BLaER1 (cell line): ENCODE measurements around the gene SCAMP2.

Experiments used
- H3K27ac ChIP-seq: shearing (Covaris generic); formaldehyde crosslinking; 2 replicates; pipeline ENCODE4 v1.8.1; 2022
- H3K27me3 ChIP-seq: shearing (Covaris generic); formaldehyde crosslinking; 2 replicates; pipeline ENCODE4 v1.8.1; 2022
- H3K36me3 ChIP-seq: shearing (Covaris generic); formaldehyde crosslinking; 2 replicates; pipeline ENCODE4 v1.8.1; 2022
- H3K4me1 ChIP-seq: shearing (Covaris generic); formaldehyde crosslinking; 2 replicates; pipeline ENCODE4 v1.8.1; 2022
- H3K4me2 ChIP-seq: shearing (Covaris generic); formaldehyde crosslinking; 2 replicates; pipeline ENCODE4 v1.8.1; 2022
- H3K4me3 ChIP-seq: shearing (Covaris generic); formaldehyde crosslinking; 2 replicates; pipeline ENCODE4 v1.8.1; 2022
- H3K9ac ChIP-seq: shearing (Covaris generic); formaldehyde crosslinking; 2 replicates; pipeline ENCODE4 v1.8.1; 2022
- H3K9me3 ChIP-seq: shearing (Covaris generic); formaldehyde crosslinking; 2 replicates; pipeline ENCODE4 v1.8.1; 2022
- H4K20me1 ChIP-seq: shearing (Covaris generic); formaldehyde crosslinking; 2 replicates; pipeline ENCODE4 v1.8.1; 2022
- Cebpa-rat ChIP-seq: shearing (Covaris generic); IDR thresholded peaks from 2 replicates; pipeline ENCODE4 v1.8.1; 2022

Gene SCAMP2

DNA sequence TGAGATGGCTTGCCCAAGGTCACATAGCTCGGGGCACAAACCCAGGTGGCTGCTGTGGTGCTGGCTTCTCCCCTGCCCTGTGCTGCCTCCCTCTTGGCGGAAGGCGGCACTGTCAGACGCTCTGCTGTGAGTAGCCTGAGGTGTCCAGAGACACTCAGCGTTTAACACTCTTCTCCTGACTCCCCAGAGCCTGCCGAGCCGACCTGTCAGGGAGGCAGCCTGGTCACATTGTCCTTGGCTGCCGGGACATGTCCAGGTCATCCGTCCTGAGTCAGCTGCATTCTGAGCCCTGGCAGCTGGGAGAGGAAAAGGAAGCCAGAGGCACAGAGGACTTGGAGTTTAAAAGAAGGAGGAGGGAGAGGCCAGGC, 55.8 kb downstream of the SCAMP2 start:
- H3K9me3 ChIP-seq, result no peaks in the 10 kb centered on the region
- H3K4me1 ChIP-seq, result peaks cover 37% of the 10 kb centered on the region
- H3K36me3 ChIP-seq, result no peaks in the 10 kb centered on the region
- H3K4me2 ChIP-seq, result no peak overlapping the region
- no peaks in the 10 kb centered on the region for H3K27me3 ChIP-seq
- H3K27ac ChIP-seq, result no peak overlapping the region
- no peak overlapping the region for H3K4me3 ChIP-seq
- TF ChIP-seq Cebpa-rat, result no peak
- H3K9ac ChIP-seq, result no peak overlapping the region
- H4K20me1 ChIP-seq, result no peaks in the 10 kb centered on the region

DNA sequence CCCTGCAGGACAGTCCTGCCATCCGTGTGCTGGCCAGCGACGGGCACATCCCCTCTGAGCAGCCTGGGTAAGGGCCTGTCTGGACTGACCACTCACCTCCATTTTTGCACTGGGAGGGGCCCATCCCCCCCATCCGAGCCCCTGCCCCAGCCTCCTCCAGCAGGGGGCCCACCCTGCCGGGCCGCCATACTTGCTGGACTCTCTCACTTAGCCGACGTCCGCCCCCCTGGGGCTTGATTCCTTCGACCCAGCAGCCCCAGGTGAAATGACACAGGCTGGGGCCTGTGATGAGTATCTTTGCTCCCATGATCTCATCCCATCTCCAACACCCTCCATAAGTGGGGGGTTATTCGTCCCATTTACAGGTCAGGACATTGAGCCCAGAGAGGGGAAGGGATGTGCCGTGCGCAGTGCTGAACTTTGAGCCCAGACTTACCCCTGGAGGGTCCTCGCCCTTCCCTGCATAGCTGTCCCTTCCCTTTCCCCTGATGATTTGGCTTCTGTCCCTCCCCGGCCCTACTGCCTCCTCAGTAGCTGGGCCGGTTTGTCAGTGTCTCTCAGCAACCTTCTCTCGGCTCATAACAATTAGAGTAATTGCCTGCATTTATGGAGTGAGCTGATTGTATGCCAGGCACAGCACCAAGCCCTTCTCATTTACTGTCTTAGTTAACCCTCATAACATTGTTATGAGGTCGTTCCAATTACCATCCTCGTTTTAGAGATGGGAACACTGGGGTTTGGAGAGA, 56.4 kb downstream of the SCAMP2 start:
- peaks cover 33% of the 10 kb centered on the region for H3K4me1 ChIP-seq
- H3K36me3 ChIP-seq, result no peaks in the 10 kb centered on the region
- no peak overlapping the region for H3K27ac ChIP-seq
- no peak overlapping the region for H3K9ac ChIP-seq
- H3K27me3 ChIP-seq, result no peaks in the 10 kb centered on the region
- TF ChIP-seq Cebpa-rat, result no peak
- no peaks in the 10 kb centered on the region for H3K9me3 ChIP-seq
- no peak overlapping the region for H3K4me2 ChIP-seq
- no peak overlapping the region for H3K4me3 ChIP-seq
- H4K20me1 ChIP-seq, result no peaks in the 10 kb centered on the region

DNA sequence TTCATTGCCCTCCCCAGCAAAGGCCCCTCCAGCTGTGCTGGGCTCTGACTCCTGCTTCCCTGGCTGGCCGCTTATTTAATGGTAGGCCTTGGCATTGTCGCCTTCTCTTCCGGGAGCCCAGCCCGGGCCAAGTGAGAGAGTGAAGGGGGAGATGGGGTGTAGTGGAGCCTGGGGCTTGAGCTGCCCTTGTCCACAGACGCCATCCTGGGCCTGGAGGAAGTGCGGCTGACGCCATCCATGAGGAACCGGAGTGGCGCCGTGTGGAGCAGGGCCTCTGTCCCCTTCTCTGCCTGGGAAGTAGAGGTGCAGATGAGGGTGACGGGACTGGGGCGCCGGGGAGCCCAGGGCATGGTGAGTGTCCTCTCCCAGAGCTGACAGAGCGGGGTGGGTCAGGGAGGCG, 57.2 kb downstream of the SCAMP2 start:
- Histone ChIP-seq H3K9me3 (no peaks in the 10 kb centered on the region), H3K4me1 (peaks cover 24% of the 10 kb centered on the region), H4K20me1 (no peaks in the 10 kb centered on the region), H3K36me3 (no peaks in the 10 kb centered on the region), H3K9ac (no peak overlapping the region), H3K27me3 (no peaks in the 10 kb centered on the region), H3K4me2 (no peak overlapping the region), H3K27ac (no peak overlapping the region), H3K4me3 (no peak overlapping the region)
- TF ChIP-seq Cebpa-rat, result no peak

DNA sequence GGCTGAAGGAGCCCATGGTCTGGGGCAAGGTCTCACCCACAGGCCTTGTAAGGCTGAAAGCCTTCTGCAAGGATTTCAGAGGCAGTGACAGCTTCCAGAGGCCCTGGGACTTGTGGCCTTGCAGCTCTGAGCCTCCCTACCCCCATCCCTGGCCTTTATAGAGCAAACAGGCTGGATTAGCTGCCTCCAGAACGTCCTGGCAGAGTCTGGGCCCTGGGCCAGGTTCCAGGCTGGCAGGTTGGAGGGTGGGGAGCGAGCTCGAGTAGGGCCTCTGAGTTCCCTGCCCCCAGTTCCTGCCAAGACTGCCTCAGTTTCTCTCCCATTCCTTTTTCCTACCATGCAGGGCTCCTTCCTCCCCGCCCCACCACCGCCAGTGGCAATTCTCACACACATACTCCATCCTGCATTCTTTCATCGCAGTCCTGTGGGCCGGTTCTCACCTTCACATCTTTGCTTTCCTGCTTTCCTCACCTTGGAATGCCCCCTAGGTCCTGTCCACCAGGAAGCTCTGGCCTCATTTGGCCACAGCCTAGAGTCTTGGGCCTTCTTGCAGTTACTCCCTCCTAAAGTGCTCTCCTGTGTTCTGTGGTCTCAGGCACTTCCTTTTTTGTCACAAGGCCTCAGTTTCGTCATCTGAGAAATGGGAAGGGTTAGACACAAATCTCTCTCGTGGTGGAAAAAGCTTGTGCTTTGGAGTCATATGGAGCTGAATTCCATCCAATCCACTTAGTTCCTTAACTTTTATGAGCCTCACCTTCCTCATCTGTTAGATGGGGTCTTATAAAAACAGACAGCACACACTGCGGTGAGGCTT, 57.8 kb downstream of the SCAMP2 start:
- no peak overlapping the region for H3K27ac ChIP-seq
- H3K27me3 ChIP-seq, result no peaks in the 10 kb centered on the region
- H3K9ac ChIP-seq, result no peak overlapping the region
- H3K9me3 ChIP-seq, result no peaks in the 10 kb centered on the region
- TF ChIP-seq Cebpa-rat, result no peak
- H3K4me3 ChIP-seq, result no peak overlapping the region
- no peaks in the 10 kb centered on the region for H4K20me1 ChIP-seq
- H3K4me1 ChIP-seq, result peaks cover 18% of the 10 kb centered on the region
- H3K36me3 ChIP-seq, result no peaks in the 10 kb centered on the region
- no peak overlapping the region for H3K4me2 ChIP-seq

DNA sequence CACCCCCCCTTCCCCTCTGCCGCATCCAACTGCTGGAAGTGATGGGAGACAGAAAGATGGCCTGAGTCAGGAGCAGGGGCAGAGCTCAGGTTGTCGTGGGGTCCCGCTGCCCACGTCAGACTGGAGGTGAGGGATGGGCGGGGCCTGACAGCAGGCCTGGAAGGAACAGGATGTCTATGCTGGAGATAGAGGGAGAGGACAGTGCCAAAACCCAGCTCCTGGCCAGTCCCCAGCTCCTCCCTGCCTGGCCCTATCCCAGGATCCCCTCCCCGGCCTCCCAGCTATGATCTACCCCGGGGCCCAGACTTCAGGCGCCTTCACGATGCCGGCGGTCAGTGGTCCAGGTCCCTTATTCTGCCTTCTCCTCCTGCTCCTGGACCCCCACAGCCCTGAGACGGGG, 60.6 kb downstream of the SCAMP2 start, which contains the start of gene LMAN1L:
Gene LMAN1L (plus strand): TSS at position 303 of the 400 bp plus-strand sequence. CDS start 20 bp downstream, at position 323.
- Histone ChIP-seq H4K20me1 (no peaks in the 10 kb centered on the region), H3K4me3 (no peak within 1 kb of the TSS), H3K9me3 (no peaks in the 10 kb centered on the region), H3K4me1 (no peaks in the 10 kb centered on the region), H3K36me3 (no peaks in the 10 kb centered on the region), H3K4me2 (no peak within 1 kb of the TSS), H3K27ac (no peak within 1 kb of the TSS), H3K9ac (no peak within 1 kb of the TSS), H3K27me3 (no peaks in the 10 kb centered on the region)
- TF ChIP-seq Cebpa-rat, result no peak

DNA sequence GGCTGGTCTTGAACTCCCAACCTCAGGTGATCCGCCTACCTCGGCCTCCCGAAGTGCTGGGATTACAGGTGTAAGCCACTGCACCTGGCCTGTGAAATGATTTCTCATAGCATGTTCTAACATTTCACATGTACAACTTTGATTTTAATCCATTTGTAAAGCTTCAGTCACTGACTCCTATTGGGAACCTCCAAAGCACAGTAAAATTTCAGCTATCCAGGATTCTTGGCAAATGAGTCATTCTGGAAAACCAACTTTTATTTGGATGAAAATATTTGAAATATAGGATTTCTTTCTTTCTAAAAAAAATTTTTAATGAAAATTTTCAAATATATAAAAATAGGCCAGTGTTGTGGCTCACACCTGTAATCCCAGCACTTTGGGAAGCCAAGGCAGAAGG, 63.2 kb downstream of the SCAMP2 start:
- H3K9me3 ChIP-seq, result no peaks in the 10 kb centered on the region
- no peak overlapping the region for H3K4me3 ChIP-seq
- peaks cover 5% of the 10 kb centered on the region for H3K36me3 ChIP-seq
- H3K27me3 ChIP-seq, result no peaks in the 10 kb centered on the region
- H3K27ac ChIP-seq, result no peak overlapping the region
- no peaks in the 10 kb centered on the region for H3K4me1 ChIP-seq
- H4K20me1 ChIP-seq, result no peaks in the 10 kb centered on the region
- TF ChIP-seq Cebpa-rat, result no peak
- no peak overlapping the region for H3K4me2 ChIP-seq
- no peak overlapping the region for H3K9ac ChIP-seq

DNA sequence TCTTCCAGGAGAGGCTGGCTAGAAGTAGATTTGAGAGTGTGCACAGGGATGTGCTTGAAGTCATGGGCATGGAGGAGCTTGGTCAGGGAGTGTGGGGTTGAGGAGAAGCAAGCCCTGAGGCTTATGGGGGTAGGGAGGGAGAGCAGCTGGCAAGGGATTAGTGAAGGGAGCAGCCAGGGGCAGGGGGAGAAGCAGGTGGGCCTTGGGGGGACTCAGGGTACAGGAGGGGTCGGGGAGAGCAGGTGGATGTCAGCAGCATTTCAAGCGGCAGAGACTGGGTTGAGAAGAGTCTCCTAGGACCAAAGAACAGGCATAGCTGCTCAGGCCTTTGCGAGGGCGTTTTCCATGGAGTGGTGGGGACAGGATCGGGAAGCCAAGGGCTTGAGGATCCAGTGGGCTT, 63.9 kb downstream of the SCAMP2 start:
- H3K27me3 ChIP-seq, result no peaks in the 10 kb centered on the region
- H3K4me1 ChIP-seq, result no peaks in the 10 kb centered on the region
- H3K4me3 ChIP-seq, result no peak overlapping the region
- peaks cover 12% of the 10 kb centered on the region for H3K36me3 ChIP-seq
- no peaks in the 10 kb centered on the region for H3K9me3 ChIP-seq
- H3K9ac ChIP-seq, result no peak overlapping the region
- H3K27ac ChIP-seq, result no peak overlapping the region
- no peak for TF ChIP-seq Cebpa-rat
- no peaks in the 10 kb centered on the region for H4K20me1 ChIP-seq
- no peak overlapping the region for H3K4me2 ChIP-seq

DNA sequence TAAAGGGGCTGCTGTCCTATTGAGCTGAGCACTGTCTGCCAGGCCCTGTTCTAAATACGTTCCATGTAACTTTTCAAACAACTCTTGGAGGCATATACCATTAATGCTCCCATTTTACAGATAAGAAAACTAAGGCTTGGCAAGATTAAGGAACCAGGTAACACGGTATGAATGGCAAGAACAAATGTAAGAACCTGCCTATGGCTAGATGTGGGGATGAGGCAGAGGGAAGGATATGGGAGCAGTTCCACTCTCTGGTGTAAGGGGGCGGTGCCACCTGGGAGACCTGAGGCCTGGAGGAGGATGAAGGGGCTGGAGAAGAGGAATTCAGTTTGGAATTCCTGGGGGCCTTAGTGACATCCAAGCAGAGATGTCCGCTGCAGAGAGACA, 64.3 kb downstream of the SCAMP2 start:
- no peak overlapping the region for H3K9ac ChIP-seq
- H3K36me3 ChIP-seq, result peaks cover 16% of the 10 kb centered on the region
- no peak overlapping the region for H3K27ac ChIP-seq

DNA sequence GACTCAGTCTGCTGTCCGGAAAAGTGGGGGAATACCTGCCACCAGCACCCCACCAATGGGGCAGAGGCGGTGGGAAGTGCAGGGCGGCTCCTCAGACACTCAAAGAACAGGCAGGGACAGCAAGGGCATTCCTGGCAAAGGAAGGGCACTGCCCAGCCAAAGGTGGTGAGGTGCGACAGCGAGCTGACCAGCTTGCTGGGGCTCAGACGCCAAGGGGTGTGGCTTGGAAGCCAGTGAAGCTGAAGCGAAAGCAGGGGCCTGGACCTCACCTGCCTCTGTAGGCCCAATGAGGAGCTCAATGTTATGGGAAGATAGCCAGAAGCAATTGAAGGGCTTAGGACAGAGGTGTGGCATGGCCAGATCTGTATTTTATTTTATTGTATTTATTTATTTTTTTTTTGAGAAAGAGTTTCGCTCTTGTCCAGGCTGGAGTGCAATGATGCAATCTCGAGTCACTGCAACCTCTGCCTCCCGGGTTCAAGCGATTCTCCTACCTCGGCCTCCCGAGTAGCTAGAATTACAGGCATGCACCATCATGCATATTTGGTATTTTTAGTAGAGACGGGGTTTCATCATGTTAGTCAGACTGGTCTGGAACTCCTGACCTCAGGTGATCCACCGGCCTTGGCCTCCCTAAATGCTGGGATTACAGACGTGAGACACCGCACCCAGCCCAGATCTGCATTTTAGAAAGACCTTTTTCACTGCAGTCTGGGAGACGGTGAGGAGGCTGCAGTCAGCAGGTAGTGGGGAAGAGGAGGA, 64.9 kb downstream of the SCAMP2 start:
- Histone ChIP-seq H3K9ac (no peak overlapping the region), H3K36me3 (peaks cover 22% of the 10 kb centered on the region), H3K27ac (no peak overlapping the region), H3K9me3 (no peaks in the 10 kb centered on the region), H4K20me1 (0 out of 2 replicates have a peak, but pooled peaks cover 9% of the 10 kb centered on the region), H3K27me3 (no peaks in the 10 kb centered on the region), H3K4me1 (no peaks in the 10 kb centered on the region), H3K4me2 (no peak overlapping the region), H3K4me3 (no peak overlapping the region)
- TF ChIP-seq Cebpa-rat, result no peak

More for the DNA sequence above, 64.3 kb downstream of the SCAMP2 start:
- no peaks in the 10 kb centered on the region for H3K27me3 ChIP-seq
- H4K20me1 ChIP-seq, result 0 out of 2 replicates have a peak, but pooled peaks cover 3% of the 10 kb centered on the region
- H3K9me3 ChIP-seq, result no peaks in the 10 kb centered on the region
- no peak overlapping the region for H3K4me3 ChIP-seq
- H3K4me2 ChIP-seq, result no peak overlapping the region
- no peak for TF ChIP-seq Cebpa-rat
- no peaks in the 10 kb centered on the region for H3K4me1 ChIP-seq
